H1 (cell line): ENCODE data around the gene TRIM65.

Experiments used
- CTCF ChIP-seq, 3 experiments: IDR thresholded peaks; 1 replicate in 2 of 3; 2 replicates in 1 of 3; pipeline versions ENCODE4 v1.5.1 to v1.6.1; 2011; ENCODE audit warnings: low read length in 3 of 3, mild to moderate bottlenecking in 3 of 3, inconsistent platforms in 2 of 3, low read depth in 1 of 3, moderate library complexity in 1 of 3; ENCODE audit not compliant: insufficient read depth in 1 of 3; ENCODE audit errors: control extremely low read depth in 1 of 3
- NANOG ChIP-seq: IDR thresholded peaks from 2 replicates; pipeline ENCODE4 v1.6.1; 2011; ENCODE audit warnings: low read length, low read depth, mild to moderate bottlenecking, inconsistent platforms; ENCODE audit not compliant: insufficient read depth, poor library complexity, severe bottlenecking

GRCh38 chr17:75904749-75905521, 8.2 kb upstream of the TRIM65 start, which contains the start of gene MRPL38:
- no peak for TF ChIP-seq NANOG
- TF ChIP-seq CTCF (IDR thresholded peaks at IDR 0.05; ENCODE audit: control extremely low read depth in 1 of 3, insufficient read depth in 1 of 3, low read depth in 1 of 3, low read length in 3 of 3): peak; percentile 83 to 93 (median 85)
